WTC11 (cell line): ENCODE results near the gene GPR157. TPM values are rescaled to one million over a fixed set of nuclear protein-coding genes. Genes with fewer than 3 reads are reported as not detected.

Source experiments
- ATAC-seq: fragments of 200-7000 bp; cut with Tn5 transposase; 2 replicates; pipeline ENCODE4 v1.10.0; 2021; ENCODE audit warnings: mild to moderate bottlenecking, moderate library complexity
- CTCF ChIA-PET: fragments of 300-600 bp; sonication (Branson Sonifier 250); formaldehyde crosslinking; loops from one replicate; lab custom pipeline; 2021; ENCODE audit warnings: antibody characterized with exemption; lab: Charles Lee
- POLR2A ChIA-PET: fragments of 350-600 bp; sonication (Branson Sonifier 250); formaldehyde crosslinking; loops from one replicate; lab custom pipeline; 2021; ENCODE audit warnings: antibody characterized with exemption; lab: Charles Lee
- DNase-seq: peaks from one replicate; pipeline ENCODE4 v3.0.0; 2021; ENCODE audit warnings: low spot score
- H3K27ac Mint-ChIP-seq: 2 replicates; pipeline ENCODE4 v1.8.0; 2021; ENCODE audit warnings: mixed read lengths
- H3K27me3 Mint-ChIP-seq: 2 replicates; pipeline ENCODE4 v1.8.0; 2021; ENCODE audit warnings: low read depth, mild to moderate bottlenecking, moderate library complexity, mixed read lengths
- H3K36me3 Mint-ChIP-seq: 2 replicates; pipeline ENCODE4 v1.8.0; 2021; ENCODE audit warnings: mixed read lengths
- H3K4me1 Mint-ChIP-seq: 2 replicates; pipeline ENCODE4 v1.8.0; 2022; ENCODE audit warnings: mixed read lengths
- H3K4me3 Mint-ChIP-seq: 2 replicates; pipeline ENCODE4 v1.8.0; 2021; ENCODE audit warnings: mild to moderate bottlenecking, moderate library complexity, mixed read lengths
- H3K9me3 Mint-ChIP-seq: 2 replicates; pipeline ENCODE4 v1.8.0; 2021; ENCODE audit warnings: mixed read lengths
- KAT7 ChIP-seq: sonication (generic); formaldehyde crosslinking; IDR thresholded peaks from 2 replicates; pipeline ENCODE4 v1.8.1; 2023; ENCODE audit warnings: missing genetic modification reagents, mild to moderate bottlenecking, borderline replicate concordance
- MXD4 ChIP-seq: fragments of 250-450 bp; sonication (Bioruptor Pico); IDR thresholded peaks from 2 replicates; pipeline ENCODE4 v1.8.0; 2021; ENCODE audit warnings: mild to moderate bottlenecking, moderate library complexity, borderline replicate concordance
- NR1H2 ChIP-seq: sonication (generic); formaldehyde crosslinking; IDR thresholded peaks from 2 replicates; pipeline ENCODE4 v1.9.0; 2021; ENCODE audit warnings: mild to moderate bottlenecking, moderate library complexity, missing genetic modification reagents
- NR3C1 ChIP-seq: sonication (generic); formaldehyde crosslinking; conservative IDR thresholded peaks from 2 replicates; pipeline ENCODE4 v1.8.1; 2023; ENCODE audit warnings: low read depth, mild to moderate bottlenecking, missing genetic modification reagents
- PRRX2 ChIP-seq: fragments of 250-450 bp; sonication (Bioruptor Pico); IDR thresholded peaks from 2 replicates; pipeline ENCODE4 v1.8.0; 2021; ENCODE audit warnings: mild to moderate bottlenecking
- ZMAT4 ChIP-seq: fragments of 250-450 bp; sonication (Bioruptor Pico); IDR thresholded peaks from 2 replicates; pipeline ENCODE4 v1.9.0; 2021; ENCODE audit warnings: mild to moderate bottlenecking
- ZNF121 ChIP-seq: sonication (generic); formaldehyde crosslinking; IDR thresholded peaks from 2 replicates; pipeline ENCODE4 v1.8.0; 2023; ENCODE audit warnings: missing genetic modification reagents
- ZNF219 ChIP-seq: sonication (generic); formaldehyde crosslinking; IDR thresholded peaks from 2 replicates; pipeline ENCODE4 v1.8.0; 2023; ENCODE audit warnings: missing genetic modification reagents, mild to moderate bottlenecking, borderline replicate concordance
- total RNA-seq: library from RNA; stranded (reverse); gene quantifications from 3 replicates; pipeline ENCODE4 v1.2.3, GENCODE V29; 2021
- TF ChIP-seq, protein P1 (sequence below): fragments of 250-450 bp; sonication (Bioruptor Pico); IDR thresholded peaks from 2 replicates; pipeline ENCODE4 v1.8.0; 2021; ENCODE audit warnings: mild to moderate bottlenecking
- TF ChIP-seq, protein P2 (sequence below): sonication (generic); formaldehyde crosslinking; IDR thresholded peaks from 2 replicates; pipeline ENCODE4 v1.8.0; 2023; ENCODE audit warnings: missing genetic modification reagents, mild to moderate bottlenecking, borderline replicate concordance
- TF ChIP-seq, protein P3 (sequence below): sonication (generic); formaldehyde crosslinking; IDR thresholded peaks from 2 replicates; pipeline ENCODE4 v1.8.0; 2022; ENCODE audit warnings: mild to moderate bottlenecking, missing genetic modification reagents
- TF ChIP-seq, protein P4 (sequence below): sonication (generic); formaldehyde crosslinking; IDR thresholded peaks from 2 replicates; pipeline ENCODE4 v1.8.1; 2023; ENCODE audit warnings: mild to moderate bottlenecking, moderate library complexity, missing genetic modification reagents
- TF ChIP-seq, protein P5 (sequence below): fragments of 250-450 bp; sonication (Bioruptor Pico); IDR thresholded peaks from 2 replicates; pipeline ENCODE4 v1.9.0; 2021; ENCODE audit warnings: mild to moderate bottlenecking
- TF ChIP-seq, protein P6 (sequence below): sonication (generic); formaldehyde crosslinking; conservative IDR thresholded peaks from 2 replicates; pipeline ENCODE4 v1.8.1; 2022; ENCODE audit warnings: mild to moderate bottlenecking, missing genetic modification reagents

The GPR157 gene
- total RNA-seq, 1 experiment from 2014 or later = 6.0 TPM

- TF ChIP-seq, protein P1, sequence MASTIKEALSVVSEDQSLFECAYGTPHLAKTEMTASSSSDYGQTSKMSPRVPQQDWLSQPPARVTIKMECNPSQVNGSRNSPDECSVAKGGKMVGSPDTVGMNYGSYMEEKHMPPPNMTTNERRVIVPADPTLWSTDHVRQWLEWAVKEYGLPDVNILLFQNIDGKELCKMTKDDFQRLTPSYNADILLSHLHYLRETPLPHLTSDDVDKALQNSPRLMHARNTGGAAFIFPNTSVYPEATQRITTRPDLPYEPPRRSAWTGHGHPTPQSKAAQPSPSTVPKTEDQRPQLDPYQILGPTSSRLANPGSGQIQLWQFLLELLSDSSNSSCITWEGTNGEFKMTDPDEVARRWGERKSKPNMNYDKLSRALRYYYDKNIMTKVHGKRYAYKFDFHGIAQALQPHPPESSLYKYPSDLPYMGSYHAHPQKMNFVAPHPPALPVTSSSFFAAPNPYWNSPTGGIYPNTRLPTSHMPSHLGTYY = no peak
Observed at GRCh38 chr1:9080705-9081291, 48.1 kb downstream of the GPR157 start (continued).

DNA sequence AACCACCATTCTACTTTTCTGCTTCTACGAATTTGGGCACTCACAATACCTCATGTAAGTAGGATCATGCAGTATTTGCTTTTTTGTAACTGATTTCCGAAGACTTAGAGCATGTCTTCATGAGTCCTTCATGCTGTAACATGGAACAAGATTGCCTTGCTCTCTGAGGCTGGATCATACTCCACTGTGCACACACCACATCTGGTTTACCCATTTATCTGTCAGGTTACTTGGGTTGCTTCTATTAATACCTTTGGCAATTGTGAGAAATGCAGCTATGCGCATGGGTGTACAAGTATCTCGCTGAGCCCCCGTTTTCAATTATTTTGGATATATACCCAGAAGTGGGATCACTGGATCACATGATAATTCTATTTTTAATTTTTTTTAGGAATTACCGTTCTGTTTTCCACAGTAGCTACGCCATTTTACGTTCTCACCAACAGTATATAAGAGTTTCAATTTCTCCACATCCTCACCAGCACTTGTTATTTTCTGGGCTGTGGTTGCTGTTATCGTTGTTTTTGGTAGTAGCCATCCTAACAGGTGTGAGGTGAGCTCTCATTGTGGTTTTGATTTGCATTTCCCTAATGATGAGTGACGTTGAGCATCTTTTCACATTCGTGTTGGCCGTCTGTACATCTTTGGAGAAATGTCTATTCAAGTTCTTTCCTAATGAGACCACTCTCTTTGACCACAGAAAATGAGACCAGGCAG is 48.8 kb downstream of the GPR157 start:
- TF ChIP-seq NR1H2 (CRISPR knock-in tag) = no peak
- TF ChIP-seq MXD4 (CRISPR knock-in tag) = no peak
- no peak for TF ChIP-seq NR3C1
- TF ChIP-seq, protein P2, sequence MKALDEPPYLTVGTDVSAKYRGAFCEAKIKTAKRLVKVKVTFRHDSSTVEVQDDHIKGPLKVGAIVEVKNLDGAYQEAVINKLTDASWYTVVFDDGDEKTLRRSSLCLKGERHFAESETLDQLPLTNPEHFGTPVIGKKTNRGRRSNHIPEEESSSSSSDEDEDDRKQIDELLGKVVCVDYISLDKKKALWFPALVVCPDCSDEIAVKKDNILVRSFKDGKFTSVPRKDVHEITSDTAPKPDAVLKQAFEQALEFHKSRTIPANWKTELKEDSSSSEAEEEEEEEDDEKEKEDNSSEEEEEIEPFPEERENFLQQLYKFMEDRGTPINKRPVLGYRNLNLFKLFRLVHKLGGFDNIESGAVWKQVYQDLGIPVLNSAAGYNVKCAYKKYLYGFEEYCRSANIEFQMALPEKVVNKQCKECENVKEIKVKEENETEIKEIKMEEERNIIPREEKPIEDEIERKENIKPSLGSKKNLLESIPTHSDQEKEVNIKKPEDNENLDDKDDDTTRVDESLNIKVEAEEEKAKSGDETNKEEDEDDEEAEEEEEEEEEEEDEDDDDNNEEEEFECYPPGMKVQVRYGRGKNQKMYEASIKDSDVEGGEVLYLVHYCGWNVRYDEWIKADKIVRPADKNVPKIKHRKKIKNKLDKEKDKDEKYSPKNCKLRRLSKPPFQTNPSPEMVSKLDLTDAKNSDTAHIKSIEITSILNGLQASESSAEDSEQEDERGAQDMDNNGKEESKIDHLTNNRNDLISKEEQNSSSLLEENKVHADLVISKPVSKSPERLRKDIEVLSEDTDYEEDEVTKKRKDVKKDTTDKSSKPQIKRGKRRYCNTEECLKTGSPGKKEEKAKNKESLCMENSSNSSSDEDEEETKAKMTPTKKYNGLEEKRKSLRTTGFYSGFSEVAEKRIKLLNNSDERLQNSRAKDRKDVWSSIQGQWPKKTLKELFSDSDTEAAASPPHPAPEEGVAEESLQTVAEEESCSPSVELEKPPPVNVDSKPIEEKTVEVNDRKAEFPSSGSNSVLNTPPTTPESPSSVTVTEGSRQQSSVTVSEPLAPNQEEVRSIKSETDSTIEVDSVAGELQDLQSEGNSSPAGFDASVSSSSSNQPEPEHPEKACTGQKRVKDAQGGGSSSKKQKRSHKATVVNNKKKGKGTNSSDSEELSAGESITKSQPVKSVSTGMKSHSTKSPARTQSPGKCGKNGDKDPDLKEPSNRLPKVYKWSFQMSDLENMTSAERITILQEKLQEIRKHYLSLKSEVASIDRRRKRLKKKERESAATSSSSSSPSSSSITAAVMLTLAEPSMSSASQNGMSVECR (CRISPR knock-in tag) = no peak
- no peak for TF ChIP-seq ZNF121 (CRISPR knock-in tag)
- TF ChIP-seq ZNF219 (CRISPR knock-in tag) = no peak
- TF ChIP-seq, protein P3, sequence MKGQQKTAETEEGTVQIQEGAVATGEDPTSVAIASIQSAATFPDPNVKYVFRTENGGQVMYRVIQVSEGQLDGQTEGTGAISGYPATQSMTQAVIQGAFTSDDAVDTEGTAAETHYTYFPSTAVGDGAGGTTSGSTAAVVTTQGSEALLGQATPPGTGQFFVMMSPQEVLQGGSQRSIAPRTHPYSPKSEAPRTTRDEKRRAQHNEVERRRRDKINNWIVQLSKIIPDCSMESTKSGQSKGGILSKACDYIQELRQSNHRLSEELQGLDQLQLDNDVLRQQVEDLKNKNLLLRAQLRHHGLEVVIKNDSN = no peak
- TF ChIP-seq ZMAT4 (CRISPR knock-in tag) = no peak
- TF ChIP-seq, protein P4, sequence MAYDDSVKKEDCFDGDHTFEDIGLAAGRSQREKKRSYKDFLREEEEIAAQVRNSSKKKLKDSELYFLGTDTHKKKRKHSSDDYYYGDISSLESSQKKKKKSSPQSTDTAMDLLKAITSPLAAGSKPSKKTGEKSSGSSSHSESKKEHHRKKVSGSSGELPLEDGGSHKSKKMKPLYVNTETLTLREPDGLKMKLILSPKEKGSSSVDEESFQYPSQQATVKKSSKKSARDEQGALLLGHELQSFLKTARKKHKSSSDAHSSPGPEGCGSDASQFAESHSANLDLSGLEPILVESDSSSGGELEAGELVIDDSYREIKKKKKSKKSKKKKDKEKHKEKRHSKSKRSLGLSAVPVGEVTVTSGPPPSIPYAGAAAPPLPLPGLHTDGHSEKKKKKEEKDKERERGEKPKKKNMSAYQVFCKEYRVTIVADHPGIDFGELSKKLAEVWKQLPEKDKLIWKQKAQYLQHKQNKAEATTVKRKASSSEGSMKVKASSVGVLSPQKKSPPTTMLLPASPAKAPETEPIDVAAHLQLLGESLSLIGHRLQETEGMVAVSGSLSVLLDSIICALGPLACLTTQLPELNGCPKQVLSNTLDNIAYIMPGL (CRISPR knock-in tag) = no peak
- TF ChIP-seq PRRX2 (CRISPR knock-in tag) = no peak
- TF ChIP-seq KAT7 = no peak
- TF ChIP-seq, protein P5, sequence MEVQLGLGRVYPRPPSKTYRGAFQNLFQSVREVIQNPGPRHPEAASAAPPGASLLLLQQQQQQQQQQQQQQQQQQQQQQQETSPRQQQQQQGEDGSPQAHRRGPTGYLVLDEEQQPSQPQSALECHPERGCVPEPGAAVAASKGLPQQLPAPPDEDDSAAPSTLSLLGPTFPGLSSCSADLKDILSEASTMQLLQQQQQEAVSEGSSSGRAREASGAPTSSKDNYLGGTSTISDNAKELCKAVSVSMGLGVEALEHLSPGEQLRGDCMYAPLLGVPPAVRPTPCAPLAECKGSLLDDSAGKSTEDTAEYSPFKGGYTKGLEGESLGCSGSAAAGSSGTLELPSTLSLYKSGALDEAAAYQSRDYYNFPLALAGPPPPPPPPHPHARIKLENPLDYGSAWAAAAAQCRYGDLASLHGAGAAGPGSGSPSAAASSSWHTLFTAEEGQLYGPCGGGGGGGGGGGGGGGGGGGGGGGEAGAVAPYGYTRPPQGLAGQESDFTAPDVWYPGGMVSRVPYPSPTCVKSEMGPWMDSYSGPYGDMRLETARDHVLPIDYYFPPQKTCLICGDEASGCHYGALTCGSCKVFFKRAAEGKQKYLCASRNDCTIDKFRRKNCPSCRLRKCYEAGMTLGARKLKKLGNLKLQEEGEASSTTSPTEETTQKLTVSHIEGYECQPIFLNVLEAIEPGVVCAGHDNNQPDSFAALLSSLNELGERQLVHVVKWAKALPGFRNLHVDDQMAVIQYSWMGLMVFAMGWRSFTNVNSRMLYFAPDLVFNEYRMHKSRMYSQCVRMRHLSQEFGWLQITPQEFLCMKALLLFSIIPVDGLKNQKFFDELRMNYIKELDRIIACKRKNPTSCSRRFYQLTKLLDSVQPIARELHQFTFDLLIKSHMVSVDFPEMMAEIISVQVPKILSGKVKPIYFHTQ (CRISPR knock-in tag) = no peak
- TF ChIP-seq, protein P6, sequence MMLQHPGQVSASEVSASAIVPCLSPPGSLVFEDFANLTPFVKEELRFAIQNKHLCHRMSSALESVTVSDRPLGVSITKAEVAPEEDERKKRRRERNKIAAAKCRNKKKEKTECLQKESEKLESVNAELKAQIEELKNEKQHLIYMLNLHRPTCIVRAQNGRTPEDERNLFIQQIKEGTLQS (CRISPR knock-in tag) = no peak
- H3K4me1 Mint-ChIP-seq = peaks cover 18% of the 10 kb centered on the region
- ChIA-PET POLR2A (no interaction called here), CTCF (interaction anchor here (0.7 to 1.8 kb wide), 3 partner anchors 31 to 118 kb away, joined by 4 to 7 read pairs (median 6); no protein-coding TSS in a partner anchor)
- no peak for DNase-seq
- no peak for ATAC-seq
- H3K36me3 Mint-ChIP-seq = no peaks in the 10 kb centered on the region
- H3K27me3 Mint-ChIP-seq = no peaks in the 10 kb centered on the region; the same call in 1 of the 2 replicates
- no peak overlapping the region for H3K27ac Mint-ChIP-seq
- H3K4me3 Mint-ChIP-seq = no peak overlapping the region
- no peaks in the 10 kb centered on the region for H3K9me3 Mint-ChIP-seq
